ENCODE measurements around the gene CNIH3. TPM values are rescaled to one million over a fixed set of nuclear protein-coding genes. Genes with fewer than 3 reads are reported as not detected.

Gene CNIH3
- total RNA-seq, 1 donor from 2014 or later, result 2.5 TPM

DNA sequence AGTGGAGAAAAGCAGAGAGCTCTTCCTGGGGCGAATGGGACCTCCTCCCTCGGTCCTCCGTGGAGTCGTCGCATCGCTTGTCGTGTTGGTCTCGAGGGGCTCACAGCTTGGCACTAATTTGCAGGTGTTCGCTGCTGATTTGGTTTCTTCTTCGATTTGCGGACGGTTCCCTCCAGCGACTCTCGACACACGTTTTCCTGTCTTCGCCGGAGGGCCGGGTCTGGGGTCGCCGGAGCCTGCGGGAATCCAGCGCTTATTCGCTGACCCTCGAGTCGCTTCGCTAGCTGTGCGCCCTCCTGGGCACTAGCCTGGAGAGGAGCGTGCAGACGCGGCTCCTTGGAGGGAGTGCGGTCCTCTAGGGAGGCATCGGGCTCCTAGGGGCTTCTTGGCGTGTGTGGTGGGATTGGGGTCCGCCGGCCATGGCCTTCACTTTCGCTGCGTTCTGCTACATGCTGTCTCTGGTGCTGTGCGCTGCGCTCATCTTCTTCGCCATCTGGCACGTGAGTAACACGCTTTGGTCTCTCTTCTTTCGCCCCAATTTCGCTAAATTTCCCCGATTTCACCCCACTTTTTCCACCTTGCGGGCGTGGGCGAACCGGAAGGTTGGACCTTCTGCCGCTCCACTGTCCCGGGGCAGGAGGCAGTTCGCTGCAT, 766 bp downstream of the CNIH3 start:
- DNase-seq (ENCODE audit: low read depth), result no peak

DNA sequence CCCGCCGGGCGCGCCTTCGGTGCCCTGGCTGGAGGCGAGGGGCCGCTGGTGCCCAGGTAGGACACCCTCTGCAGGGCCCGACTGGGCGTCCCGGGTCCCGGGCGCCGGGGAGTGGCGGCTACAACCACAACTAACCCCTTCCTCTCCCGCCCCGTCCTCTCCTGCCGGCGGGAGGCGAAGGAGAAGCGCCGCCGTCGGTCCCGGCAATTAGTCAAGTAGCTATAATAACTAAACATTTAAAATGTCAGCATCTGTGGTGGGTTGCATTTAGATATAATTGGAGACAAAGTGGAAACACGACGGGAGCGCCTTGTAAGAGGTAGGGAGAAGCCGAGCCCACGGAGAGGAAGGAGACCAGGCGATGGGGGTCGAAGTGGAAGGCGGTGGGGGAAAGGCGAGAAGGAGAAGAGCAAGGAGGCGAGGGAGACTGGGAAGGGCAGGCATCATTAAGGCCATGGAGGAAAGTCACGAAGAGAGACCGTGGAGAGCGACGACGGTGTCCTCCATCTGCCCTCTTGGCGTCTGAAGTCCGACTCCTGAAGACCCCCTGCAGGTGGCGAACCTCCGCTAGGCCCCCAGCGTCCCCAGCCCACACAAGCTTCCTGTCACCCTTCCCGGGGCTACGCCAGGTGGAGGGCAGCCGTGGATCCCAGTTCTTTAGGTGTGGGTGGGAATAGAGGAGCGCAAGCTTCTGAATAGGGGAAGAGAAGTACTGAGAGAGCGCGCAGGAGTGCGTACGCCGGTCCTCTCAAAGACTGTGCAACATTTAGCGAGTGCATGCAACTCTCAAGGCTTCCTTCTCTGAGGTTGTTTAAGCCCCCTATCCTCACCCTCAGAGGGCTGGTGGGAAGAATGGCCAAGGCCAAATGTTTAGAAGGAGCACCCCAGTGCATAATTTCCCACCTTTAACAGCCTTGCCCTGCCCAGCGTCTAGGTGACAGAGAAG, 1.6 kb downstream of the CNIH3 start:
- no peak for DNase-seq (ENCODE audit: low read depth)

- no peak for DNase-seq (ENCODE audit: low read depth)
Measured at GRCh38 chr1:224619209-224619608, 3.1 kb downstream of the CNIH3 start.

GRCh38 chr1:224620105-224620504, 4.0 kb downstream of the CNIH3 start:
- DNase-seq (ENCODE audit: low read depth), result no peak

- no peak for DNase-seq (ENCODE audit: low read depth)
Measured at GRCh38 chr1:224621813-224622682, 5.9 kb downstream of the CNIH3 start.

GRCh38 chr1:224622831-224623230, 6.7 kb downstream of the CNIH3 start:
- DNase-seq (ENCODE audit: low read depth), result no peak

DNA sequence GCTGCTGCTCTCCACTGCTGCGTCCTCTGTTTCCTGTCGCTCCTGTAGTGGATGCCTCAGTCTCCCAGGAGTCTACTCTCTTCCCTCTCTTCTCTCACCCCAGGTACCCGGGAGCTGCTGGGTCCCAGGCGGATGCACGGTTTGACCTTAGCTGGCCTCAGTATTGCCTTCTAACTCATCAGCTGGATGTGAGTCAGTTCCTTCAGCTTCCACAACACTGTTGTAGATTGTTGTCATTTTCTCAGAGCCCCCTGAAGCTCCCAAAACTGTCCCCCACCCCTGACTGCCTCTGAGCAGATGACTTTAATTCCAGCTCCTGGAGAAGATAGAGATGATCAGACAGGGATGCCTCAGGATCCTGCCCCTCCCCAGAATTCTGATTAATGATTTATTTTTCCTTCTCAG, 7.2 kb downstream of the CNIH3 start:
- peak; percentile 62 for DNase-seq (ENCODE audit: low read depth)

GRCh38 chr1:224623743-224624333, 7.7 kb downstream of the CNIH3 start:
- peak; percentile 85 for DNase-seq (ENCODE audit: low read depth)

- no peak for DNase-seq (ENCODE audit: low read depth)
Measured at GRCh38 chr1:224624432-224624831, 8.3 kb downstream of the CNIH3 start.

DNA sequence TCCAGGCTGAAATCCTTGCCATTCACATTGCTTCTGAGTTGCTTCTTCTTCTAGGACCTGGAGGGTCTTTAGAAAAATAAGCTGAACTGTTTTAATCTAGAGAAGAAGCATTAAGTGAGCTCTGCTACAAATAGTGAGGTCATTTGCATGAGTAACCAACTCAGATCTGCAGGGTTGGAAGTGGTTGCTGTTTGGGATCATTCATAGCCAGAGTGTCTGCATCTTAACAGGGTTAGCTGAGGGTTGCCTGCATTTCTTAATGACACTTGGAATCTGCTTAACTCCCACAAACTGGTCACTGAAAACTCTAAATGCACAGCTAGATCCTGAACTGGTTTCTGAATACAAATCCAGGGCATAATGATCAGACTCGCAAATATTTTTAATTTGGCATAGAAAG, 9.9 kb downstream of the CNIH3 start:
- DNase-seq (ENCODE audit: low read depth), result peak; percentile 57

GRCh38 chr1:224629965-224630364, 13.8 kb downstream of the CNIH3 start:
- peak; percentile 69 for DNase-seq (ENCODE audit: low read depth)

DNA sequence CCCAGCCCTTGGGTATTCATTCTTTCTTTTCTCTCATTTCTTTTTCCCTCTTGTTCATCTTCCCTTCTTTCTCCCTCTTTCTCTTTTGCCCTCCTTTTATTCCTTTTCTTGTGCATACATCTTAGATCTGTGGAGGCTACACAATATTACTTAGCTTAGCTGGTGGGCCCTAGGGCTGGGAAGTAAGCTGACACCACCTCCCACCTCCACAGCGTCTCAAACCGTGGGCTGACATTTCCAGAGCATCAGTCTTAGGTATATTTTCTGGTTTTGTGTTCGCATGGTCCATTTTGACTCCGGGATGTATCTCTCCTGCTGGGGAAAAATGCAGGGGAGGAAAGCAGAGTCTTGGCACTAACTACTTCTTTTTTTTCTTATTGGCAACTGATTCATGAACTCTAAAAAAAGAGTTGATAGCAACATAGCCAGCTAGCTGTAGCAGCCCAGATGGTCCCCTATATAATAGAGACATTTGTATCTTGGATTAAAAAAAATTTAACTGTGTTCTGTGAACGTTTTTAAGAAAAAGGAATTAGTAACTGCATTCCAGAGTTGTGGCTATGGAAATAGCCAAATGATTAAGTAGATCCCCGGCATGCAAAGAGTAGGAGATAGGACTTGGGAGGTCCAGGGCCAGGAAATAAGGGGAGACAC, 15.5 kb downstream of the CNIH3 start:
- no peak for DNase-seq (ENCODE audit: low read depth)

- peak; percentile 11 for DNase-seq (ENCODE audit: low read depth)
Measured at GRCh38 chr1:224632381-224632871, 16.3 kb downstream of the CNIH3 start.

DNA sequence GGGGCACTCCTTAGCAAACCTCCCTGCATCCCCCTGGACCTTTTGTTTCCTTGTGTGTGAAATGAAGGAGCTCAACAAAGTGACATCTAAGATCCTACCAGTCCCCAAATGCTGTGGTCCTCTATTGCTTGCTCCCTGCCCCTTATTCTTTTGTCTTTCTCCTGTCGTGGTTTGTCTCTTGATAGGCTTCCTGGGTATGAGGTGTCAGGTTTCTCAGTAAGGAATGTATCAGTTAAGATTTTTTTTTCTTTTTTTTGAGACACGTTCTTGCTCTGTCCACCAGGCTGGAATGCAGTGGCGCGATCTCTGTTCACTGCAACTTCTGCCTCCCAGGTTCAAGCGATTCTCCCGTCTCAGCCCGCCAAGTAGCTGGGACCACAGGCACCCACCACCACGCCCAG, 16.8 kb downstream of the CNIH3 start:
- peak; percentile 47 for DNase-seq (ENCODE audit: low read depth)

- DNase-seq (ENCODE audit: low read depth), result peak; percentile 64
Measured at GRCh38 chr1:224635356-224635755, 19.2 kb downstream of the CNIH3 start.

DNA sequence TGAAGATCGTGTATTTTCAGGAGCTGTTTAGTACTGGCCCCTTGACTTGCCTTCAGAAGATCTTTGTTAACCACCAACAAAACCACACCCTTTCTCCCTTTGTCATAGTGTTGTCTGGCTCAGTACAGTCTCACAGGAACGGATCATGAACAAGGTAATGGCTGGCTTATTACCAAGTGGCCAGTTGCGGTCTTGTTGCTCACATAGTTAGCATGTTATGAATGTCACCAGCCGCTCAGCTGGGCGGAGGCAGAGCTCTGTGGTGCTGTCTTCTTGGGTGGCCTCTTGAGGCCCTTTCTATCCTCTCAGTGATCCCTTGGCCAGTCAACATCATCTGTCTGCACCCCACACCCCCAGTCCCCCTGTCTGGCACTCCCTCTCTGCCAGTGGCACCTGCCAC, 21.4 kb downstream of the CNIH3 start:
- peak; percentile 31 for DNase-seq (ENCODE audit: low read depth)

GRCh38 chr1:224637936-224638335, 21.8 kb downstream of the CNIH3 start:
- DNase-seq (ENCODE audit: low read depth), result no peak

DNA sequence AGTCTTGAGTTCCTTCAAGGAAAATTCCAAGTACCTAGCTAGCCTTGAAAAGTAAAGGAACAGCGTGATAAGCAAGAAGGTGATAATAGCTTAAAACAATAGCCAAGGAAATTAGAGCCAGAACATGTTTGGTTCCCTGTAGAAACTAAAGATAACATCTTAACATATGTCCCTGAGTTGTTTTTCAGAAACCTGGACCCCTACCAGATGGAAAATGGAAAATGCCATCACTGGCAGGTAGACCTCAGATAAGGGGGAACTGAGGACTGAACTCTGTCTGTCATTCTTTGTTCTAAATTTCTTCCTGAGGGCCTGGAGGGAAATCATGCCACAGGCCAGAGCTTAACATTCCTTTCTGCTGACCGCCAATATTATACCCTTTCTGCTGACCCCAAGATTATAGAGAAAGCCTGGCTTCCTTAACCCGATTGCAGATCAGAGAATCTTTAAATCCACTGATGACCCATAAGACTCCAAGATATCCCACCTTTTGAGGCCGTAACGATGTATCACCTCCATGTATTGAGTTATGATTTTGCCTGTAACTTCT, 23.4 kb downstream of the CNIH3 start:
- DNase-seq (ENCODE audit: low read depth), result no peak

DNA sequence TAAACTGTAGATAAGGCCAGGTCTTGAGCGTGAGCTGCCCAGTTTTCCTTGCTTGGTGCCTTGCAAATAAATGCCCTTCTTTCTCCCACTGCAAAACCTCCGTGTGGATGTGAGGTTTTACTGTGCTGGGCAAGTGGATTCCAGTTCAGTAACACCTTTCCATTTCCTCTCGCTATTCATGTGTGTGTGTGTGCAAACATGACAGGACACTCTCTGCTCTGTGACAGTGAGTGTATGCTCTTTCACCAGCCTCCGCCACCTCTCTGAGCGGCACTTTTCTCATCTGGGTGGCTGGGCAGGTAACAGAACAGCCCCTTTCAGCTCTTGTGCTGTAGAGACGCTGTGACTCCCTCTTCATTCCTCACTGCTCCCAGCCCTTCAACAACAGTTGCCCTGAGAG, 23.9 kb downstream of the CNIH3 start:
- DNase-seq (ENCODE audit: low read depth), result no peak

GRCh38 chr1:224640587-224640986, 24.5 kb downstream of the CNIH3 start:
- no peak for DNase-seq (ENCODE audit: low read depth)

DNA sequence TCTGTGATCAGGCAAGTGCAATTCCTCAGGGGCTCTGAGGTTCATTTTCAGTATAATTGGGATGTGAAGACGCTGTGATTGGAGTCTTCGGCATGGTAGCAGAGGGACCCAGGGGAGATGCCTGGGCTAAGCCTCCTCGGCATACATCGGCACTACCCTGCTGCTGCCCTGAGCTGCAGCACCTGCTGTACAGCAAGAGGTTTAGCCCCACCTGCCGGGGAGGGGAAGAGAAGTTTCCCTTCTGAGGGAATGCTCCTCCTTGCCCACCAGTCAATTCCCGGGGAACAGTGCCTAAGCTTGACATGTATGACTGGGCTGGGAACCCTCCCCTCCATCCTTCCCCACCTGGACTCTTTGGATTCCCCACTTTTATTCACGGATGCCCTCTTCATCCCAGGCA, 24.9 kb downstream of the CNIH3 start:
- DNase-seq (ENCODE audit: low read depth), result no peak
